Liver (tissue), 10 donors: ENCODE data around the gene ABL2. TPM values are rescaled to one million over a fixed set of nuclear protein-coding genes. Genes with fewer than 3 reads are reported as not detected.

Experiments
- DNase-seq: peaks from one replicate; pipeline ENCODE4 v3.0.0-alpha.2; 2017; ENCODE audit warnings: low spot score
- H3K27ac ChIP-seq, 2 donors: one replicate each; pipeline ENCODE4 v1.7.0; 2013; ENCODE audit warnings: inconsistent platforms in 2 of 2, low read length in 2 of 2, control low read depth in 1 of 2, low read depth in 1 of 2, mild to moderate bottlenecking in 1 of 2
- H3K27me3 ChIP-seq, 4 donors: one replicate each; pipeline versions ENCODE4 v1.6.1 to v1.7.0; 2013; ENCODE audit warnings: low read length in 3 of 4, inconsistent platforms in 1 of 4, mild to moderate bottlenecking in 1 of 4, moderate library complexity in 1 of 4; ENCODE audit not compliant: control insufficient read depth in 4 of 4, insufficient read depth in 4 of 4
- H3K36me3 ChIP-seq, 4 donors: one replicate each; pipeline versions ENCODE4 v1.6.1 to v1.7.0; 2013; ENCODE audit warnings: low read length in 3 of 4, mild to moderate bottlenecking in 3 of 4, low read depth in 1 of 4, moderate library complexity in 1 of 4; ENCODE audit not compliant: control insufficient read depth in 4 of 4, insufficient read depth in 3 of 4
- H3K4me1 ChIP-seq, 4 donors: one replicate each; pipeline versions ENCODE4 v1.6.1 to v1.7.0; 2013; ENCODE audit warnings: low read length in 3 of 4, mild to moderate bottlenecking in 3 of 4, moderate library complexity in 1 of 4; ENCODE audit not compliant: control insufficient read depth in 4 of 4, insufficient read depth in 4 of 4
- H3K4me3 ChIP-seq, 3 donors: one replicate each; pipeline versions ENCODE4 v1.6.1 to v1.7.0; 2013; ENCODE audit warnings: low read length in 3 of 3, control low read depth in 1 of 3, low read depth in 1 of 3, mild to moderate bottlenecking in 1 of 3
- H3K9ac ChIP-seq, 2 donors: one replicate each; pipeline ENCODE4 v1.7.0; 2013; ENCODE audit warnings: low read length in 2 of 2, mild to moderate bottlenecking in 2 of 2, moderate library complexity in 2 of 2, control low read depth in 1 of 2, low read depth in 1 of 2
- H3K9me3 ChIP-seq, 4 donors: one replicate each; pipeline versions ENCODE4 v1.6.1 to v1.7.0; 2013; ENCODE audit warnings: low read length in 3 of 4; ENCODE audit not compliant: control insufficient read depth in 4 of 4
- EGR1 ChIP-seq, 2 donors: IDR thresholded peaks; 2 replicates each; pipeline ENCODE4 v1.6.1; 2016 to 2018; ENCODE audit warnings: antibody characterized with exemption in 2 of 2, low read depth in 2 of 2
- FOXA2 ChIP-seq: IDR thresholded peaks from 2 replicates; pipeline ENCODE4 v1.6.1; 2016; ENCODE audit warnings: antibody characterized with exemption
- HNF4G ChIP-seq: IDR thresholded peaks from 2 replicates; pipeline ENCODE4 v1.6.1; 2016; ENCODE audit warnings: antibody characterized with exemption
- MAX ChIP-seq: IDR thresholded peaks from 2 replicates; pipeline ENCODE4 v1.6.1; 2016; ENCODE audit warnings: antibody characterized with exemption
- SP1 ChIP-seq: IDR thresholded peaks from 2 replicates; pipeline ENCODE4 v1.6.1; 2018; ENCODE audit warnings: antibody characterized with exemption, mild to moderate bottlenecking
- YY1 ChIP-seq: IDR thresholded peaks from 2 replicates; pipeline ENCODE4 v1.6.1; 2016; ENCODE audit warnings: antibody characterized with exemption, mild to moderate bottlenecking
- WGBS: extraction: QIAGEN DNeasy Blood & Tissue Kit; methylation state at CpG from one replicate; pipeline ENCODE4 v1.1.7; 2013; 5-methylcytosine and 5-hydroxymethylcytosine counted together
- polyA plus RNA-seq, 2 donors: library from polyadenylated mRNA; stranded (reverse) in 1 of 2; unstranded in 1 of 2; fragments of 200-250 nt in 1 of 2; fragments of >200 nt in 1 of 2; fragmentation: Nextera tagmentation in 1 of 2; extraction: Ambion mirVana in 1 of 2; gene quantifications; one replicate each; pipeline versions ENCODE4 v1.2.1 to v1.2.3, GENCODE V29; 2013 to 2015
- small RNA-seq: library from RNA; depleted of rRNA; stranded (forward); fragments of <200 nt; gene quantifications from one replicate; pipeline ENCODE3, GENCODE V24; 2014
- total RNA-seq, 2 donors: library from RNA; depleted of rRNA; stranded (reverse); fragments of >200 nt; gene quantifications; one replicate each; pipeline ENCODE4 v1.2.3, GENCODE V29; 2014
- TF ChIP-seq, protein P1 (sequence below): IDR thresholded peaks from 2 replicates; pipeline ENCODE4 v1.6.1; 2016; ENCODE audit warnings: antibody characterized with exemption
- donor health status: healthy.
- donor health status: healthy.
- donor health status: healthy.
- donor health status: healthy.
- donor health status: healthy.

Gene ABL2
- total and polyA plus RNA-seq, 4 donors, result 1.8 to 7.8 (median 3.4) TPM

DNA sequence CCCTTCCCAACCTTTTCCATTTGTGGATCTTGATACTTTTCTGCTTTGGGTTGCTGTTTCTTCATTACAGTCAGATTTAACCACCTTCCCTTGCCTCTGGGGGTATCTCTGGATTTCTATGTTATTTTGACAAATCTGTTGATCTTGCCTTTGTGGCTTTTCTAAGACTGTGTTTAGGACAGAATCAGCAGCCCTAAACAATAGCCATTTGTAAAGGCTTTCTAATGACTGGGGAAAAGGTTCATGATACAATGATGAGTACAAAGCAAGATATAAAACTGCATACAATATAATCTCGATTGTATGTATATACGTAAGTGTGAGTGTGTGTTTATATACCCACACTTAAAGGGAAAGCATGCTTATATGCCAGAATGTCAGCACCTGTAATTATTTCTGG, 176.0 kb downstream of the ABL2 start (continued):
- TF ChIP-seq MAX (no peak), SP1 (no peak), HNF4G (no peak), YY1 (no peak), FOXA2 (no peak)
- TF ChIP-seq, protein P1, sequence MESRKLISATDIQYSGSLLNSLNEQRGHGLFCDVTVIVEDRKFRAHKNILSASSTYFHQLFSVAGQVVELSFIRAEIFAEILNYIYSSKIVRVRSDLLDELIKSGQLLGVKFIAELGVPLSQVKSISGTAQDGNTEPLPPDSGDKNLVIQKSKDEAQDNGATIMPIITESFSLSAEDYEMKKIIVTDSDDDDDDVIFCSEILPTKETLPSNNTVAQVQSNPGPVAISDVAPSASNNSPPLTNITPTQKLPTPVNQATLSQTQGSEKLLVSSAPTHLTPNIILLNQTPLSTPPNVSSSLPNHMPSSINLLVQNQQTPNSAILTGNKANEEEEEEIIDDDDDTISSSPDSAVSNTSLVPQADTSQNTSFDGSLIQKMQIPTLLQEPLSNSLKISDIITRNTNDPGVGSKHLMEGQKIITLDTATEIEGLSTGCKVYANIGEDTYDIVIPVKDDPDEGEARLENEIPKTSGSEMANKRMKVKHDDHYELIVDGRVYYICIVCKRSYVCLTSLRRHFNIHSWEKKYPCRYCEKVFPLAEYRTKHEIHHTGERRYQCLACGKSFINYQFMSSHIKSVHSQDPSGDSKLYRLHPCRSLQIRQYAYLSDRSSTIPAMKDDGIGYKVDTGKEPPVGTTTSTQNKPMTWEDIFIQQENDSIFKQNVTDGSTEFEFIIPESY, result no peak

DNA sequence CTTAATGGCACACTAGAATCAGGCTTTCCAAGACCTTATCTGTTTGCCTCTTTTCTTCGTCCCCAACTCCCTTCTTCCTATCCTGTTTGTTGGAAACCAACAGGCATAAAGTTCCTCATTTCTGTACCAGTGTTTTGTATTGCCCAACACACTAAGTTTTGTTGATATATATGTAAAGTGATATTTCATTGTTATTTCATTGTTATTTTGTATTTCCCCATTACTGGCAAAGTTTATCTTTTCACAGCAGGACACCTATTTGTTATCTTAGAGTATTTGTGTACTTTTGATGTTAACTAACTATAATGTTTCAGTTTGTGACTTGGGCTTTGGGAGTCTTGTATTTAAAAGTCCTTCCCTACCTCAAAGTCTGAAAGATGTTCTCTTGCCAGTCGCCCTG, 176.7 kb downstream of the ABL2 start:
- Histone ChIP-seq H3K4me3 (no peak overlapping the region), H3K36me3 (peaks cover 0 to 12% (median 6%) of the 10 kb centered on the region in 4 donors), H3K9me3 (no peaks in the 10 kb centered on the region), H3K27me3 (no peaks in the 10 kb centered on the region), H3K27ac (no peak overlapping the region), H3K4me1 (no peaks in the 10 kb centered on the region), H3K9ac (no peak overlapping the region)
- WGBS, result 87% methylated on average over 2 of the region's 2 CpGs
- no peak for DNase-seq
- no peak for TF ChIP-seq EGR1 (IDR thresholded peaks at IDR 0.05; ENCODE audit: low read depth in 2 of 2)

Small RNA genes within 50 kb of the gene (small RNA-seq; reads per million reads assigned to genes)
- not detected for gene AL512326.2
- not detected for gene AL512326.3
- gene EIF4A1P11, result not detected
- gene RF00272, result not detected

Other genes starting within 250 kb of the ABL2 start
- gene FAM20B, start 203.8 kb downstream of the ABL2 start, total RNA-seq, result 10 to 100 TPM; 19.1 to 39.8 TPM
- 1 to 10 TPM; 3.1 to 8.0 TPM for gene FAM20B, start 203.8 kb downstream of the ABL2 start, polyA plus RNA-seq
- gene TOR3A, start 147.6 kb downstream of the ABL2 start, total RNA-seq, result 10 to 100 TPM; 21.1 to 31.0 TPM
- 10 to 100 TPM; 14.3 to 25.9 TPM for gene TOR3A, start 147.6 kb downstream of the ABL2 start, polyA plus RNA-seq
- 10 to 100 TPM in 1 of 2 donors, 1 to 10 TPM in 1; 9.4 to 14.0 TPM for gene SOAT1, start 64.1 kb upstream of the ABL2 start, total RNA-seq
- gene SOAT1, start 64.1 kb upstream of the ABL2 start, polyA plus RNA-seq, result 1 to 10 TPM; 4.3 to 9.3 TPM
- under 1 TPM in 1 of 2 donors, not detected in 1; 0.25 TPM for gene AXDND1, start 136.3 kb upstream of the ABL2 start, total RNA-seq
- not detected for gene AXDND1, start 136.3 kb upstream of the ABL2 start, polyA plus RNA-seq